SK-N-SH (cell line): Measurements from ENCODE around the gene GRIPAP1. TPM values are rescaled to one million over a fixed set of nuclear protein-coding genes. Genes with fewer than 3 reads are reported as not detected.

ENCODE experiments used
- CTCF ChIA-PET: fragments of 300-600, 350-600 bp; formaldehyde crosslinking; extraction: SDS; loops from one replicate; lab custom pipeline; 2021; lab: Yijun Ruan, JAX
- POLR2A ChIA-PET: fragments of 350-600 bp; sonication (Branson Sonifier 250); formaldehyde crosslinking; extraction: SDS; loops from one replicate; lab custom pipeline; 2020; ENCODE audit warnings: antibody characterized with exemption, inconsistent platforms; lab: Yijun Ruan, JAX
- DNase-seq: peaks from one replicate; pipeline ENCODE4 v3.0.0; 2012
- H2AFZ ChIP-seq: fragments of 200-600 bp; sonication (generic); 2 replicates; pipeline ENCODE4 v1.8.1; 2016; ENCODE audit warnings: antibody characterized with exemption, mild to moderate bottlenecking, low read depth
- H3F3A ChIP-seq: fragments of 200-600 bp; sonication (generic); replicated peaks from 2 replicates; pipeline ENCODE3; 2016; ENCODE audit warnings: antibody characterized with exemption, mild to moderate bottlenecking; ENCODE audit not compliant: insufficient read depth
- H3K27ac ChIP-seq, 2 experiments: fragments of 200-500 bp in 1 of 2; fragments of 200-600 bp in 1 of 2; sonication (Bioruptor generic) in 1 of 2; sonication (generic), shearing (Covaris generic) in 1 of 2; 2 replicates each; pipeline versions ENCODE4 v1.5.1 to v1.6.1; 2014 to 2016; ENCODE audit warnings: low read depth in 2 of 2, inconsistent platforms in 1 of 2, low read length in 1 of 2, mild to moderate bottlenecking in 1 of 2, mixed read lengths in 1 of 2
- H3K27me3 ChIP-seq: fragments of 200-600 bp; sonication (generic), shearing (Covaris generic); 2 replicates; pipeline ENCODE4 v1.6.1; 2016; ENCODE audit warnings: mixed run types; ENCODE audit not compliant: insufficient read depth
- H3K36me3 ChIP-seq, 2 experiments: fragments of 200-500 bp in 1 of 2; fragments of 200-600 bp in 1 of 2; sonication (Bioruptor generic) in 1 of 2; sonication (generic) in 1 of 2; replicated peaks in 1 of 2; 2 replicates each; pipeline versions ENCODE3 to v1.5.1; 2014 to 2016; ENCODE audit warnings: low read length in 1 of 2, mild to moderate bottlenecking in 1 of 2; ENCODE audit not compliant: insufficient read depth in 2 of 2, control insufficient read depth in 1 of 2
- H3K4me1 ChIP-seq, 2 experiments: fragments of 200-500 bp in 1 of 2; fragments of 200-600 bp in 1 of 2; sonication (Bioruptor generic) in 1 of 2; sonication (generic), shearing (Covaris generic) in 1 of 2; 2 replicates each; pipeline versions ENCODE4 v1.5.1 to v1.6.1; 2014 to 2016; ENCODE audit warnings: low read depth in 1 of 2, low read length in 1 of 2, mixed run types in 1 of 2; ENCODE audit not compliant: insufficient read depth in 2 of 2, control insufficient read depth in 1 of 2
- H3K4me2 ChIP-seq: fragments of 200-600 bp; sonication (generic), shearing (Covaris generic); 2 replicates; pipeline ENCODE4 v1.6.1; 2017; ENCODE audit warnings: mixed run types
- H3K4me3 ChIP-seq, 2 experiments: fragments of 200-500 bp in 1 of 2; fragments of 200-600 bp in 1 of 2; sonication (Bioruptor generic) in 1 of 2; sonication (generic), shearing (Covaris generic) in 1 of 2; 2 replicates each; pipeline versions ENCODE4 v1.5.1 to v1.8.1; 2014 to 2016; ENCODE audit warnings: low read depth in 2 of 2, inconsistent platforms in 1 of 2, low read length in 1 of 2, mild to moderate bottlenecking in 1 of 2, mixed read lengths in 1 of 2, moderate library complexity in 1 of 2
- H3K79me2 ChIP-seq: fragments of 200-600 bp; sonication (generic); 2 replicates; pipeline ENCODE4 v1.8.1; 2017; ENCODE audit warnings: mild to moderate bottlenecking; ENCODE audit not compliant: insufficient read depth
- H3K9ac ChIP-seq: fragments of 200-600 bp; sonication (generic); 2 replicates; pipeline ENCODE4 v1.6.1; 2017; ENCODE audit warnings: mixed run types
- H3K9me2 ChIP-seq: fragments of 200-600 bp; sonication (generic); 2 replicates; pipeline ENCODE4 v1.6.1; 2017; ENCODE audit warnings: mixed run types
- H3K9me3 ChIP-seq: fragments of 200-600 bp; sonication (generic); 2 replicates; pipeline ENCODE4 v1.6.1; 2017; ENCODE audit warnings: mixed run types, mild to moderate bottlenecking, moderate library complexity
- H4K20me1 ChIP-seq: fragments of 200-600 bp; sonication (generic); 2 replicates; pipeline ENCODE4 v1.6.1; 2017; ENCODE audit warnings: mild to moderate bottlenecking, mixed run types; ENCODE audit not compliant: insufficient read depth
- CHD2 ChIP-seq: fragments of 150-350 bp; IDR thresholded peaks from 2 replicates; pipeline ENCODE4 v1.6.1; 2018; ENCODE audit warnings: low read length; ENCODE audit not compliant: partially characterized antibody
- ELF1 ChIP-seq: IDR thresholded peaks from 2 replicates; pipeline ENCODE4 v1.4.0; 2012
- FOXJ3 ChIP-seq: sonication (generic); formaldehyde crosslinking; IDR thresholded peaks from 2 replicates; pipeline ENCODE4 v1.5.1; 2020; ENCODE audit warnings: mild to moderate bottlenecking, missing genetic modification reagents
- MXI1 ChIP-seq: IDR thresholded peaks from 2 replicates; pipeline ENCODE4 v1.6.1; 2012; ENCODE audit warnings: mild to moderate bottlenecking, low read depth, low read length, improper control_type of control experiment
- POLR2AphosphoS5 ChIP-seq: IDR thresholded peaks from 2 replicates; pipeline ENCODE4 v1.6.1; 2012; ENCODE audit warnings: low read depth, low read length
- RAD21 ChIP-seq: IDR thresholded peaks from 2 replicates; pipeline ENCODE4 v1.6.1; 2012; ENCODE audit warnings: mild to moderate bottlenecking, low read length
- SIN3A ChIP-seq: IDR thresholded peaks from 2 replicates; pipeline ENCODE4 v1.6.1; 2012; ENCODE audit warnings: low read depth, mild to moderate bottlenecking, low read length, moderate library complexity, borderline replicate concordance
- SMC3 ChIP-seq: IDR thresholded peaks from 2 replicates; pipeline ENCODE4 v1.6.1; 2012; ENCODE audit warnings: low read depth, low read length, improper control_type of control experiment
- TAF1 ChIP-seq: IDR thresholded peaks from 2 replicates; pipeline ENCODE4 v1.6.1; 2012; ENCODE audit warnings: low read depth, mild to moderate bottlenecking, low read length, moderate library complexity, borderline replicate concordance
- TCF12 ChIP-seq: IDR thresholded peaks from 2 replicates; pipeline ENCODE4 v1.4.0; 2012
- TEAD4 ChIP-seq: IDR thresholded peaks from 2 replicates; pipeline ENCODE4 v1.4.0; 2012; ENCODE audit warnings: mild to moderate bottlenecking, borderline replicate concordance; ENCODE audit not compliant: insufficient read depth
- WGBS: methylation state at CpG from one replicate; pipeline ENCODE4 v1.1.6; 2017; ENCODE audit warnings: low lambda C conversion rate; 5-methylcytosine and 5-hydroxymethylcytosine counted together
- polyA plus RNA-seq, 3 experiments: library from polyadenylated mRNA; depleted of rRNA; stranded (reverse); fragments of >200 nt; gene quantifications; 2 replicates each; pipeline ENCODE4 v1.2.3, GENCODE V29; 2012
- TF ChIP-seq, protein P1 (sequence below): IDR thresholded peaks from 2 replicates; pipeline ENCODE4 v1.4.0; 2012; ENCODE audit warnings: low read depth
- TF ChIP-seq, protein P2 (sequence below): IDR thresholded peaks from 2 replicates; pipeline ENCODE4; 2012
- TF ChIP-seq, protein P3 (sequence below): IDR thresholded peaks from 2 replicates; pipeline ENCODE4 v1.4.0; 2012; ENCODE audit warnings: low read depth, borderline replicate concordance
- TF ChIP-seq, protein P4 (sequence below): IDR thresholded peaks from 2 replicates; pipeline ENCODE4 v1.4.0; 2012; ENCODE audit warnings: low read depth, borderline replicate concordance

The GRIPAP1 gene
- polyA plus RNA-seq, 1 of the 3 experiments (the other 2 are of a cell fraction), result 63.6 TPM

- peaks cover 17% of the 10 kb centered on the region; the same call in 1 of the 2 replicates for H3K79me2 ChIP-seq
- no peaks in the 10 kb centered on the region for H3K9me2 ChIP-seq
- peak overlapping the region; percentile 83 for H3K4me2 ChIP-seq
- no peaks in the 10 kb centered on the region for H3K9me3 ChIP-seq
- POLR2A ChIA-PET, result interaction anchor here (0.7 to 1.2 kb wide), 6 partner anchors 11 to 403 kb away, joined by 3 to 5 read pairs (median 4); partner anchors contain the start of genes PQBP1, TFE3 and TIMM17B
- H3F3A ChIP-seq, result peaks cover 4% of the 10 kb centered on the region
- H3K27me3 ChIP-seq, result no peaks in the 10 kb centered on the region
- peaks cover 0 to 8% of the 10 kb centered on the region in 2 experiments; a peak in 2 of 4 replicates for H3K4me1 ChIP-seq
- CTCF ChIA-PET, result interaction anchor here (0.6 to 1.0 kb wide), 2 partner anchors 29 to 319 kb away, joined by 3 to 10 read pairs; partner anchors contain the start of gene KCND1
- peak overlapping the region; percentile 98 for H2AFZ ChIP-seq
- peak overlapping the region; percentile 90 for H3K9ac ChIP-seq
- peaks cover 16 to 26% of the 10 kb centered on the region in 2 experiments for H3K36me3 ChIP-seq
- peak; percentile 65 for DNase-seq
- H4K20me1 ChIP-seq, result no peaks in the 10 kb centered on the region
- peak overlapping the region; percentile 84 to 90 for H3K27ac ChIP-seq
- 7% methylated on average over 17 of the region's 17 CpGs for WGBS
- peak overlapping the region; percentile 75 to 80 for H3K4me3 ChIP-seq
- TF ChIP-seq, protein P1, sequence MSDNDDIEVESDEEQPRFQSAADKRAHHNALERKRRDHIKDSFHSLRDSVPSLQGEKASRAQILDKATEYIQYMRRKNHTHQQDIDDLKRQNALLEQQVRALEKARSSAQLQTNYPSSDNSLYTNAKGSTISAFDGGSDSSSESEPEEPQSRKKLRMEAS, result no peak
- no peak for TF ChIP-seq POLR2AphosphoS5
- TF ChIP-seq TCF12, result no peak
- TF ChIP-seq SMC3, result no peak
- TF ChIP-seq TAF1, result no peak
- no peak for TF ChIP-seq MXI1
- TF ChIP-seq, protein P2, sequence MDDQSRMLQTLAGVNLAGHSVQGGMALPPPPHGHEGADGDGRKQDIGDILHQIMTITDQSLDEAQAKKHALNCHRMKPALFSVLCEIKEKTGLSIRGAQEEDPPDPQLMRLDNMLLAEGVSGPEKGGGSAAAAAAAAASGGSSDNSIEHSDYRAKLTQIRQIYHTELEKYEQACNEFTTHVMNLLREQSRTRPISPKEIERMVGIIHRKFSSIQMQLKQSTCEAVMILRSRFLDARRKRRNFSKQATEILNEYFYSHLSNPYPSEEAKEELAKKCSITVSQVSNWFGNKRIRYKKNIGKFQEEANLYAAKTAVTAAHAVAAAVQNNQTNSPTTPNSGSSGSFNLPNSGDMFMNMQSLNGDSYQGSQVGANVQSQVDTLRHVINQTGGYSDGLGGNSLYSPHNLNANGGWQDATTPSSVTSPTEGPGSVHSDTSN, result no peak
- TF ChIP-seq RAD21, result no peak
- no peak for TF ChIP-seq TEAD4
- TF ChIP-seq, all 33 proteins: peak for 0
Measured at GRCh38 chrX:49001521-49002090, 458 bp downstream of the GRIPAP1 start.

DNA sequence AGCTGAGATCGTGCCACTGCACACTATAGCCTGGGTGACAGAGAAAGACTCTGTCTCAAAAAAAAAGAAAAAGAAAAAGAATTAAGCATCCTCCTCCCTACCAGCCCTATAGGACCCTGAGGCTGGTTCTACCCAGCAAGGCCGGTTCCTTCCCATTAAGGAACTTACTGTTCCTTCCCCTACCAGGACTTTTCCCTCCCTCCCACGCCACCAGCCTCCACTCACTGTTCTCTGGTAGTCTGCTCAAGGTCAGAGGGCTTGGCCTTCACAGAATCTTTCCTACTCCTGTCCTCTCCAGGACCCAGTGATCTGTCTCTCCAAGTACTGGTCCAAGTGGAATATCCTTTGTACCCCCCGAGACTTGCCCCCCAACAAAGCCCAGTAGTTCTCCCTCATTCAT is 1.4 kb downstream of the GRIPAP1 start:
- H3K27ac ChIP-seq, result no peak overlapping the region
- peaks cover 23 to 27% of the 10 kb centered on the region in 2 experiments for H3K36me3 ChIP-seq
- peaks cover 17% of the 10 kb centered on the region; the same call in 1 of the 2 replicates for H3K79me2 ChIP-seq
- no peaks in the 10 kb centered on the region for H3F3A ChIP-seq
- no peaks in the 10 kb centered on the region for H4K20me1 ChIP-seq
- TF ChIP-seq CHD2 (no peak), ELF1 (no peak), POLR2AphosphoS5 (no peak), FOXJ3 (no peak), SIN3A (no peak)
- TF ChIP-seq, protein P3, sequence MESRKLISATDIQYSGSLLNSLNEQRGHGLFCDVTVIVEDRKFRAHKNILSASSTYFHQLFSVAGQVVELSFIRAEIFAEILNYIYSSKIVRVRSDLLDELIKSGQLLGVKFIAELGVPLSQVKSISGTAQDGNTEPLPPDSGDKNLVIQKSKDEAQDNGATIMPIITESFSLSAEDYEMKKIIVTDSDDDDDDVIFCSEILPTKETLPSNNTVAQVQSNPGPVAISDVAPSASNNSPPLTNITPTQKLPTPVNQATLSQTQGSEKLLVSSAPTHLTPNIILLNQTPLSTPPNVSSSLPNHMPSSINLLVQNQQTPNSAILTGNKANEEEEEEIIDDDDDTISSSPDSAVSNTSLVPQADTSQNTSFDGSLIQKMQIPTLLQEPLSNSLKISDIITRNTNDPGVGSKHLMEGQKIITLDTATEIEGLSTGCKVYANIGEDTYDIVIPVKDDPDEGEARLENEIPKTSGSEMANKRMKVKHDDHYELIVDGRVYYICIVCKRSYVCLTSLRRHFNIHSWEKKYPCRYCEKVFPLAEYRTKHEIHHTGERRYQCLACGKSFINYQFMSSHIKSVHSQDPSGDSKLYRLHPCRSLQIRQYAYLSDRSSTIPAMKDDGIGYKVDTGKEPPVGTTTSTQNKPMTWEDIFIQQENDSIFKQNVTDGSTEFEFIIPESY, result no peak
- TF ChIP-seq, protein P4, sequence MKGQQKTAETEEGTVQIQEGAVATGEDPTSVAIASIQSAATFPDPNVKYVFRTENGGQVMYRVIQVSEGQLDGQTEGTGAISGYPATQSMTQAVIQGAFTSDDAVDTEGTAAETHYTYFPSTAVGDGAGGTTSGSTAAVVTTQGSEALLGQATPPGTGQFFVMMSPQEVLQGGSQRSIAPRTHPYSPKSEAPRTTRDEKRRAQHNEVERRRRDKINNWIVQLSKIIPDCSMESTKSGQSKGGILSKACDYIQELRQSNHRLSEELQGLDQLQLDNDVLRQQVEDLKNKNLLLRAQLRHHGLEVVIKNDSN, result no peak
- no peak overlapping the region for H3K9ac ChIP-seq
- peak overlapping the region; percentile 83 for H3K4me2 ChIP-seq
- DNase-seq, result no peak
- 95% methylated on average over 4 of the region's 4 CpGs for WGBS
- peaks cover 0 to 8% of the 10 kb centered on the region in 2 experiments; a peak in 2 of 4 replicates for H3K4me1 ChIP-seq
- ChIA-PET POLR2A (no interaction called here), CTCF (no interaction called here)
- H3K27me3 ChIP-seq, result no peaks in the 10 kb centered on the region
- no peaks in the 10 kb centered on the region for H3K9me2 ChIP-seq
- H3K9me3 ChIP-seq, result no peaks in the 10 kb centered on the region
- no peak overlapping the region for H2AFZ ChIP-seq
- H3K4me3 ChIP-seq, result peak overlapping the region in 1 of 2 experiments; percentile 80; a peak in 1 of 4 replicates
